Mesendoderm (in vitro differentiated cells): Measurements from ENCODE around the gene PPP1R27.

Experiments used
- DNase-seq: peaks from one replicate; pipeline ENCODE4 v3.0.0; 2013
- H2AK5ac ChIP-seq: 2 replicates; pipeline ENCODE4 v1.6.1; 2013; ENCODE audit warnings: low read length, inconsistent platforms
- H2BK120ac ChIP-seq: 2 replicates; pipeline ENCODE4 v1.6.1; 2013; ENCODE audit warnings: low read depth, mild to moderate bottlenecking, low read length, moderate library complexity, mixed read lengths
- H2BK15ac ChIP-seq: replicated peaks from 2 replicates; pipeline ENCODE4 v1.6.1; 2013; ENCODE audit warnings: low read depth, mild to moderate bottlenecking, moderate library complexity
- H2BK5ac ChIP-seq: 2 replicates; pipeline ENCODE4 v1.6.1; 2013; ENCODE audit warnings: low read length, inconsistent platforms
- H3K18ac ChIP-seq: 2 replicates; pipeline ENCODE4 v1.6.1; 2013; ENCODE audit warnings: mild to moderate bottlenecking, low read length, mixed read lengths
- H3K23ac ChIP-seq: one replicate; pipeline ENCODE4 v1.6.1; 2013; ENCODE audit warnings: low read length
- H3K27ac ChIP-seq: 2 replicates; pipeline ENCODE4 v1.5.1; 2013; ENCODE audit warnings: low read depth, mild to moderate bottlenecking, inconsistent platforms, low read length, moderate library complexity
- H3K27me3 ChIP-seq: 2 replicates; pipeline ENCODE4 v1.6.1; 2013; ENCODE audit warnings: low read length, control low read depth, mild to moderate bottlenecking, inconsistent platforms; ENCODE audit not compliant: insufficient read depth, poor library complexity
- H3K36me3 ChIP-seq: 2 replicates; pipeline ENCODE4 v1.6.1; 2013; ENCODE audit warnings: low read length, inconsistent platforms; ENCODE audit not compliant: control insufficient read depth, insufficient read depth
- H3K4ac ChIP-seq: one replicate; pipeline ENCODE4 v1.6.1; 2013; ENCODE audit warnings: low read depth, mild to moderate bottlenecking, low read length, moderate library complexity
- H3K4me1 ChIP-seq: 2 replicates; pipeline ENCODE4 v1.6.1; 2013; ENCODE audit warnings: low read depth, low read length, inconsistent platforms; ENCODE audit not compliant: control insufficient read depth
- H3K4me2 ChIP-seq: 2 replicates; pipeline ENCODE4 v1.6.1; 2013; ENCODE audit warnings: low read length
- H3K4me3 ChIP-seq: 2 replicates; pipeline ENCODE4 v1.5.1; 2013; ENCODE audit warnings: mild to moderate bottlenecking, low read length
- H3K56ac ChIP-seq: one replicate; pipeline ENCODE4 v1.6.1; 2013; ENCODE audit warnings: low read length
- H3K79me1 ChIP-seq: 2 replicates; pipeline ENCODE4 v1.6.1; 2013; ENCODE audit warnings: low read length, inconsistent platforms
- H3K79me2 ChIP-seq: 2 replicates; pipeline ENCODE4 v1.6.1; 2013; ENCODE audit warnings: mild to moderate bottlenecking, low read length; ENCODE audit not compliant: control insufficient read depth, insufficient read depth
- H3K9ac ChIP-seq: 2 replicates; pipeline ENCODE4 v1.6.1; 2013; ENCODE audit warnings: low read length, inconsistent platforms
- H4K5ac ChIP-seq: one replicate; pipeline ENCODE4 v1.6.1; 2013; ENCODE audit warnings: low read length
- H4K8ac ChIP-seq: one replicate; pipeline ENCODE4 v1.6.1; 2013; ENCODE audit warnings: low read depth, mild to moderate bottlenecking, control low read depth, low read length, moderate library complexity
- WGBS: extraction: QIAGEN DNeasy Blood & Tissue Kit; methylation state at CpG from one replicate; pipeline ENCODE4 v1.1.7; 2013; ENCODE audit warnings: low lambda C conversion rate, missing lambda C conversion rate; ENCODE audit not compliant: insufficient coverage; ENCODE audit errors: extremely low coverage; 5-methylcytosine and 5-hydroxymethylcytosine counted together

PPP1R27 gene

GRCh38 chr17:81794509-81794908 lies 40.3 kb downstream of the PPP1R27 start:
- H3K79me2 ChIP-seq = no peaks in the 10 kb centered on the region
- H3K4ac ChIP-seq = no peak overlapping the region
- no peak overlapping the region for H3K56ac ChIP-seq
- no peaks in the 10 kb centered on the region for H3K79me1 ChIP-seq
- no peak overlapping the region for H2AK5ac ChIP-seq
- H3K36me3 ChIP-seq = no peaks in the 10 kb centered on the region
- no peak overlapping the region for H2BK15ac ChIP-seq
- no peak overlapping the region for H3K9ac ChIP-seq
- no peak overlapping the region for H3K4me3 ChIP-seq
- no peak overlapping the region for H3K23ac ChIP-seq
- H3K4me2 ChIP-seq = no peak overlapping the region
- no peak overlapping the region for H3K27ac ChIP-seq
- no CpG with 5 or more reads among the region's 8 CpGs for WGBS
- H3K27me3 ChIP-seq = no peaks in the 10 kb centered on the region
- no peak overlapping the region for H4K5ac ChIP-seq
- H2BK120ac ChIP-seq = no peak overlapping the region
- no peak overlapping the region for H2BK5ac ChIP-seq
- H4K8ac ChIP-seq = no peak overlapping the region
- H3K18ac ChIP-seq = no peak overlapping the region
- H3K4me1 ChIP-seq = no peaks in the 10 kb centered on the region
- DNase-seq = no peak

GRCh38 chr17:81794074-81794476 lies 40.8 kb downstream of the PPP1R27 start:
- WGBS = no CpG with 5 or more reads among the region's 3 CpGs
- Histone ChIP-seq H3K23ac (no peak overlapping the region), H4K5ac (no peak overlapping the region), H2BK15ac (no peak overlapping the region), H3K4me1 (no peaks in the 10 kb centered on the region), H2BK120ac (no peak overlapping the region), H3K18ac (no peak overlapping the region), H3K4me3 (no peak overlapping the region), H3K79me1 (no peaks in the 10 kb centered on the region), H3K79me2 (no peaks in the 10 kb centered on the region), H3K27me3 (no peaks in the 10 kb centered on the region), H2BK5ac (no peak overlapping the region), H3K36me3 (no peaks in the 10 kb centered on the region), H3K56ac (no peak overlapping the region), H3K9ac (no peak overlapping the region), H3K4ac (no peak overlapping the region), H4K8ac (no peak overlapping the region), H3K27ac (no peak overlapping the region), H3K4me2 (no peak overlapping the region), H2AK5ac (no peak overlapping the region)
- DNase-seq = no peak

GRCh38 chr17:81792675-81793615 lies 41.9 kb downstream of the PPP1R27 start:
- Histone ChIP-seq H2BK15ac (no peak overlapping the region), H2AK5ac (no peak overlapping the region), H3K79me1 (no peaks in the 10 kb centered on the region), H3K18ac (no peak overlapping the region), H3K9ac (no peak overlapping the region), H2BK120ac (no peak overlapping the region), H3K56ac (no peak overlapping the region), H4K5ac (no peak overlapping the region), H3K27me3 (no peaks in the 10 kb centered on the region), H3K79me2 (no peaks in the 10 kb centered on the region), H3K4ac (no peak overlapping the region), H3K4me3 (no peak overlapping the region), H3K4me2 (no peak overlapping the region), H3K27ac (no peak overlapping the region), H3K36me3 (no peaks in the 10 kb centered on the region), H2BK5ac (no peak overlapping the region), H3K4me1 (no peaks in the 10 kb centered on the region), H4K8ac (no peak overlapping the region), H3K23ac (no peak overlapping the region)
- WGBS = 100% methylated on average over 2 of the region's 8 CpGs
- DNase-seq = no peak
